Breast epithelium (tissue), 3 donors: ENCODE data around the gene EPB41.
"Not testable (repeated sequence)": the region's sequence is repeated elsewhere in the genome, so short reads cannot be mapped to it uniquely, and the experiment has no call there.

ENCODE experiments used
- POLR2AphosphoS5 ChIP-seq, 3 donors: sonication (generic); formaldehyde crosslinking; IDR thresholded peaks; one replicate each; pipeline ENCODE4 v1.6.1; 2017; ENCODE audit warnings: antibody characterized with exemption in 3 of 3
- TF ChIP-seq, protein P1 (sequence below), 3 donors: fragments of 450-650 bp; IDR thresholded peaks; one replicate each; pipeline ENCODE4 v1.5.1; 2016 to 2017; ENCODE audit warnings: antibody characterized with exemption in 3 of 3, mild to moderate bottlenecking in 3 of 3, moderate library complexity in 3 of 3

DNA sequence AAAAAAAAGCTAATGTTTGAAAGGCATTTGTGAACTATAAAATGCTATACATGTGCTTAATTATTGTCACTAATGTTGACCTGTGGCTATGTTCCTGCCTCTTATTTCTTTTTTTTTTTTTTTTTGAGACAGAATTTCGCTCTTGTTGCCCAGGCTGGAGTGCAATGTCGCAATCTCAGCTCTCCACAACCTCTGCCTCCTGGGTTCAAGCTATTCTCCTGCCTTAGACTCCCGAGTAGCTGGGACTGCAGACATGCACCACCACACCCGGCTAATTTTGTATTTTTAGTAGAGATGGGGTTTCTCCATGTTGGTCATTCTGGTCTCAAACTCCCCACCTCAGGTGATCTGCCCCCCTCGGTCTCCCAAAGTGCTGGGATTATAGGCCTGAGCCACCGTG, 193.7 kb downstream of the EPB41 start:
- not testable (repeated sequence) for TF ChIP-seq POLR2AphosphoS5 (IDR thresholded peaks at IDR 0.05)
- TF ChIP-seq, protein P1, sequence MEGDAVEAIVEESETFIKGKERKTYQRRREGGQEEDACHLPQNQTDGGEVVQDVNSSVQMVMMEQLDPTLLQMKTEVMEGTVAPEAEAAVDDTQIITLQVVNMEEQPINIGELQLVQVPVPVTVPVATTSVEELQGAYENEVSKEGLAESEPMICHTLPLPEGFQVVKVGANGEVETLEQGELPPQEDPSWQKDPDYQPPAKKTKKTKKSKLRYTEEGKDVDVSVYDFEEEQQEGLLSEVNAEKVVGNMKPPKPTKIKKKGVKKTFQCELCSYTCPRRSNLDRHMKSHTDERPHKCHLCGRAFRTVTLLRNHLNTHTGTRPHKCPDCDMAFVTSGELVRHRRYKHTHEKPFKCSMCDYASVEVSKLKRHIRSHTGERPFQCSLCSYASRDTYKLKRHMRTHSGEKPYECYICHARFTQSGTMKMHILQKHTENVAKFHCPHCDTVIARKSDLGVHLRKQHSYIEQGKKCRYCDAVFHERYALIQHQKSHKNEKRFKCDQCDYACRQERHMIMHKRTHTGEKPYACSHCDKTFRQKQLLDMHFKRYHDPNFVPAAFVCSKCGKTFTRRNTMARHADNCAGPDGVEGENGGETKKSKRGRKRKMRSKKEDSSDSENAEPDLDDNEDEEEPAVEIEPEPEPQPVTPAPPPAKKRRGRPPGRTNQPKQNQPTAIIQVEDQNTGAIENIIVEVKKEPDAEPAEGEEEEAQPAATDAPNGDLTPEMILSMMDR (IDR thresholded peaks at IDR 0.05): not testable (repeated sequence)
